B cell (primary cell): Measurements from ENCODE around the gene INSIG1. TPM values are rescaled to one million over a fixed set of nuclear protein-coding genes. Genes with fewer than 3 reads are reported as not detected.

Source experiments
- ATAC-seq: fragments of 200-7000 bp; cut with Tn5 transposase; one replicate; pipeline ENCODE4 v1.10.0; 2021; ENCODE audit warnings: low read depth, mild to moderate bottlenecking, moderate number of reproducible peaks, moderate library complexity
- CTCF ChIA-PET: fragments of 350-600 bp; sonication (Branson Sonifier 250); formaldehyde crosslinking; loops from one replicate; lab custom pipeline; 2021; ENCODE audit warnings: antibody characterized with exemption, inconsistent platforms; lab: Charles Lee
- POLR2A ChIA-PET: fragments of 350-600 bp; sonication (Branson Sonifier 250); formaldehyde crosslinking; loops from one replicate; lab custom pipeline; 2021; ENCODE audit warnings: antibody characterized with exemption; lab: Charles Lee
- DNase-seq: peaks from one replicate; pipeline ENCODE4 v3.0.0; 2013
- H2AFZ ChIP-seq: 2 replicates; pipeline ENCODE4 v1.6.1; 2012; ENCODE audit warnings: mild to moderate bottlenecking, low read depth, low read length; ENCODE audit not compliant: insufficient read depth, poor library complexity, severe bottlenecking
- H3K27ac ChIP-seq, 2 donors: 1 replicate in 1 of 2; 2 replicates in 1 of 2; pipeline ENCODE4 v1.5.1; 2012 to 2013; ENCODE audit warnings: low read length in 2 of 2, mild to moderate bottlenecking in 2 of 2, moderate library complexity in 1 of 2
- H3K27me3 ChIP-seq, 4 experiments: fragments of 200-600 bp in 1 of 4; sonication (generic) in 1 of 4; replicated peaks in 1 of 4; 1 replicate in 2 of 4; 2 replicates in 2 of 4; pipeline versions ENCODE4 v1.6.1 to v1.7.0; 2013 to 2016; ENCODE audit warnings: low read length in 3 of 4, mild to moderate bottlenecking in 2 of 4, mixed read lengths in 1 of 4, moderate library complexity in 1 of 4; ENCODE audit not compliant: insufficient read depth in 4 of 4, control insufficient read depth in 3 of 4; ENCODE audit errors: control extremely low read depth in 1 of 4
- H3K36me3 ChIP-seq, 2 experiments: replicated peaks in 1 of 2; 1 replicate in 1 of 2; 2 replicates in 1 of 2; pipeline versions ENCODE4 v1.6.1 to v1.7.1; 2013; ENCODE audit warnings: low read length in 1 of 2; ENCODE audit not compliant: insufficient read depth in 2 of 2, control insufficient read depth in 1 of 2; ENCODE audit errors: control extremely low read depth in 1 of 2, extremely low read depth in 1 of 2
- H3K4me1 ChIP-seq, 2 donors: fragments of 200-600 bp in 1 of 2; sonication (generic) in 1 of 2; 1 replicate in 1 of 2; 2 replicates in 1 of 2; pipeline versions ENCODE4 v1.5.1 to v1.6.1; 2013 to 2017; ENCODE audit warnings: low read length in 2 of 2; ENCODE audit not compliant: control insufficient read depth in 2 of 2, insufficient read depth in 2 of 2
- H3K4me2 ChIP-seq: replicated peaks from 2 replicates; pipeline ENCODE3; 2012; ENCODE audit warnings: mild to moderate bottlenecking, low read depth, low read length; ENCODE audit not compliant: poor library complexity, severe bottlenecking
- H3K4me3 ChIP-seq, 5 experiments: fragments of 200-600 bp in 1 of 5; sonication (generic) in 1 of 5; 1 replicate in 3 of 5; 2 replicates in 2 of 5; pipeline versions ENCODE4 v1.5.1 to v1.7.0; 2011 to 2016; ENCODE audit warnings: low read length in 4 of 5, mild to moderate bottlenecking in 4 of 5, low read depth in 2 of 5, control low read depth in 1 of 5, moderate library complexity in 1 of 5; ENCODE audit not compliant: insufficient read depth in 1 of 5; ENCODE audit errors: control extremely low read depth in 1 of 5, extremely low read depth in 1 of 5
- H3K79me2 ChIP-seq: fragments of 200-600 bp; sonication (generic); one replicate; pipeline ENCODE4 v1.6.0; 2016; ENCODE audit warnings: low read length; ENCODE audit not compliant: control insufficient read depth, insufficient read depth
- H3K9ac ChIP-seq: fragments of 200-600 bp; sonication (generic); 2 replicates; pipeline ENCODE4 v1.6.1; 2017; ENCODE audit warnings: mild to moderate bottlenecking, low read length, moderate library complexity
- H3K9me3 ChIP-seq, 3 donors: one replicate each; pipeline versions ENCODE4 v1.6.1 to v1.7.1; 2013; ENCODE audit warnings: low read length in 2 of 3; ENCODE audit not compliant: control insufficient read depth in 2 of 3, insufficient read depth in 1 of 3; ENCODE audit errors: control extremely low read depth in 1 of 3
- H4K20me1 ChIP-seq: 2 replicates; pipeline ENCODE4 v1.6.0; 2012; ENCODE audit warnings: mild to moderate bottlenecking, low read length; ENCODE audit not compliant: insufficient read depth, control insufficient read depth, poor library complexity, severe bottlenecking
- H3K27ac Mint-ChIP-seq: one replicate; pipeline ENCODE4 v1.8.0; 2021; ENCODE audit warnings: mixed read lengths
- H3K27me3 Mint-ChIP-seq: one replicate; pipeline ENCODE4 v1.8.0; 2021; ENCODE audit warnings: mixed read lengths
- H3K4me1 Mint-ChIP-seq: one replicate; pipeline ENCODE4 v1.8.0; 2021; ENCODE audit warnings: mixed read lengths
- H3K4me3 Mint-ChIP-seq: one replicate; pipeline ENCODE4 v1.8.0; 2021; ENCODE audit warnings: mixed read lengths
- H3K9me3 Mint-ChIP-seq: one replicate; pipeline ENCODE4 v1.8.0; 2022; ENCODE audit warnings: mixed read lengths; ENCODE audit not compliant: insufficient read depth
- EZH2 ChIP-seq: IDR thresholded peaks from 2 replicates; pipeline ENCODE4 v1.6.1; 2012; ENCODE audit warnings: borderline replicate concordance, low read depth, mild to moderate bottlenecking, moderate library complexity, low read length; ENCODE audit not compliant: insufficient read depth, poor library complexity, severe bottlenecking
- WGBS: methylation state at CpG from one replicate; pipeline ENCODE4 v1.1.5; 2013; ENCODE audit warnings: missing lambda C conversion rate; ENCODE audit not compliant: insufficient coverage; 5-methylcytosine and 5-hydroxymethylcytosine counted together
- intact Hi-C: fragments of 100-400 bp; cut with micrococcal nuclease; formaldehyde crosslinking; loops from one replicate; pipeline ENCODE4 v1.10.0; 2022
- polyA plus RNA-seq: library from polyadenylated mRNA; depleted of rRNA; stranded (reverse); fragments of >200 nt; gene quantifications from 2 replicates; pipeline ENCODE4 v1.2.3, GENCODE V29; 2012
- total RNA-seq, 2 donors: library from RNA; stranded (reverse); fragments of 120-200 nt in 1 of 2; gene quantifications; 1 replicate in 1 of 2; 2 replicates in 1 of 2; pipeline versions ENCODE4 v1.2.3 to v1.2.4, GENCODE V29; 2013 to 2022
- TF ChIP-seq, protein P1 (sequence below): fragments of 200-600 bp; IDR thresholded peaks from one replicate; pipeline ENCODE4 v1.8.0; 2022; ENCODE audit warnings: antibody characterized with exemption, mild to moderate bottlenecking

INSIG1 gene
- total and polyA plus RNA-seq, 2 donors (not counting 1 experiment from before 2014, with no cell fraction given) = 32.2 to 56.2 TPM

- Mint-ChIP-seq H3K4me1 (no peaks in the 10 kb centered on the region), H3K9me3 (no peaks in the 10 kb centered on the region), H3K27ac (no peak overlapping the region), H3K27me3 (peaks cover 9% of the 10 kb centered on the region), H3K4me3 (no peak overlapping the region)
- Histone ChIP-seq H3K4me1 (no peaks in the 10 kb centered on the region), H3K27me3 (no peaks in the 10 kb centered on the region), H3K9me3 (peaks cover 0 to 2% (median 0%) of the 10 kb centered on the region in 3 donors), H4K20me1 (no peaks in the 10 kb centered on the region), H3K4me2 (no peak overlapping the region), H3K9ac (no peak overlapping the region), H3K27ac (no peak overlapping the region), H3K4me3 (no peak overlapping the region), H3K79me2 (no peaks in the 10 kb centered on the region), H2AFZ (no peak overlapping the region), H3K36me3 (no peaks in the 10 kb centered on the region)
- 93% methylated on average over 17 of the region's 21 CpGs for WGBS
- CTCF ChIA-PET = no interaction called here
- DNase-seq = no peak
- POLR2A ChIA-PET = no interaction called here
- no peak for ATAC-seq
- TF ChIP-seq EZH2 = no peak
- TF ChIP-seq, protein P1, sequence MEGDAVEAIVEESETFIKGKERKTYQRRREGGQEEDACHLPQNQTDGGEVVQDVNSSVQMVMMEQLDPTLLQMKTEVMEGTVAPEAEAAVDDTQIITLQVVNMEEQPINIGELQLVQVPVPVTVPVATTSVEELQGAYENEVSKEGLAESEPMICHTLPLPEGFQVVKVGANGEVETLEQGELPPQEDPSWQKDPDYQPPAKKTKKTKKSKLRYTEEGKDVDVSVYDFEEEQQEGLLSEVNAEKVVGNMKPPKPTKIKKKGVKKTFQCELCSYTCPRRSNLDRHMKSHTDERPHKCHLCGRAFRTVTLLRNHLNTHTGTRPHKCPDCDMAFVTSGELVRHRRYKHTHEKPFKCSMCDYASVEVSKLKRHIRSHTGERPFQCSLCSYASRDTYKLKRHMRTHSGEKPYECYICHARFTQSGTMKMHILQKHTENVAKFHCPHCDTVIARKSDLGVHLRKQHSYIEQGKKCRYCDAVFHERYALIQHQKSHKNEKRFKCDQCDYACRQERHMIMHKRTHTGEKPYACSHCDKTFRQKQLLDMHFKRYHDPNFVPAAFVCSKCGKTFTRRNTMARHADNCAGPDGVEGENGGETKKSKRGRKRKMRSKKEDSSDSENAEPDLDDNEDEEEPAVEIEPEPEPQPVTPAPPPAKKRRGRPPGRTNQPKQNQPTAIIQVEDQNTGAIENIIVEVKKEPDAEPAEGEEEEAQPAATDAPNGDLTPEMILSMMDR = no peak
- intact Hi-C loops = no loop called here
Measured at GRCh38 chr7:155261031-155261985, 36.4 kb upstream of the INSIG1 start.

DNA sequence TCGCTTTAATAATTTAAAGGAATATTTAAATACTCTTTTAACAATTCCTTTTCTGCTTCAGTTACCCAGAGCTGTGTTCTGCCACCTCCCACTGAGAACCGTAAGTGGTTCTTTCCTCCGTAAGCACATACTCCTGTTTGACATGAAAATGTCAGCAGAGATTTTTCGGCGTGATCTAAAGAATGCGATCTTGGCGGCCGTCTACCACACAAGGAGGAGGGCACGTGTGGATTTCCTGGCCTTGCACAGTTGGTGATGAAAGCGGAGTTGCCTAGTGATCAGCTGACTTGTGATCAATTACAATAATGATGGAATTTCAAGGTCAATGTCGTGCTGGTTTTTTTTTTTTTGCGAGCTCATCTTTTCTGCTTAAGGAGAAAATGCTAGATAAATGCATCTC is 35.6 kb upstream of the INSIG1 start:
- Histone ChIP-seq H3K4me2 (no peak overlapping the region), H3K36me3 (no peaks in the 10 kb centered on the region), H3K27ac (no peak overlapping the region), H3K4me1 (no peaks in the 10 kb centered on the region), H3K4me3 (no peak overlapping the region), H3K9ac (no peak overlapping the region), H4K20me1 (no peaks in the 10 kb centered on the region), H3K79me2 (no peaks in the 10 kb centered on the region), H3K27me3 (no peaks in the 10 kb centered on the region), H2AFZ (no peak overlapping the region), H3K9me3 (peaks cover 0 to 7% (median 0%) of the 10 kb centered on the region in 3 donors)
- WGBS = 95% methylated on average over 10 of the region's 12 CpGs
- no peak for ATAC-seq
- no peak for DNase-seq
- Mint-ChIP-seq H3K27ac (no peak overlapping the region), H3K4me1 (no peaks in the 10 kb centered on the region), H3K9me3 (no peaks in the 10 kb centered on the region), H3K4me3 (no peak overlapping the region), H3K27me3 (peaks cover 9% of the 10 kb centered on the region)
- intact Hi-C loops = no loop called here
- TF ChIP-seq, protein P1 = no peak
- TF ChIP-seq EZH2 = no peak
- ChIA-PET POLR2A (no interaction called here), CTCF (no interaction called here)
